DOHH2 (cell line): ENCODE data around the gene GLI2.

ENCODE experiments used
- H3F3A ChIP-seq: fragments of 200-600 bp; sonication (generic), shearing (Covaris generic); 2 replicates; pipeline ENCODE4 v1.6.0; 2016; ENCODE audit warnings: antibody characterized with exemption, mild to moderate bottlenecking; ENCODE audit not compliant: control insufficient read depth, insufficient read depth
- H3K27ac ChIP-seq: fragments of 200-600 bp; sonication (generic); 2 replicates; pipeline ENCODE4 v1.5.1; 2014; ENCODE audit warnings: low read depth, mild to moderate bottlenecking, low read length, moderate library complexity
- H3K27me3 ChIP-seq: fragments of 200-600 bp; sonication (generic); 2 replicates; pipeline ENCODE4 v1.6.1; 2014; ENCODE audit warnings: mild to moderate bottlenecking, low read length, mixed read lengths; ENCODE audit not compliant: control insufficient read depth
- H3K36me3 ChIP-seq: fragments of 200-600 bp; sonication (generic); 2 replicates; pipeline ENCODE4 v1.6.1; 2014; ENCODE audit warnings: mild to moderate bottlenecking, low read length, moderate library complexity, mixed read lengths; ENCODE audit not compliant: control insufficient read depth
- H3K4me1 ChIP-seq: fragments of 200-600 bp; sonication (generic); 2 replicates; pipeline ENCODE4 v1.6.1; 2014; ENCODE audit warnings: mild to moderate bottlenecking, low read length, mixed read lengths; ENCODE audit not compliant: control insufficient read depth
- H3K4me2 ChIP-seq: fragments of 200-600 bp; sonication (generic); 2 replicates; pipeline ENCODE4 v1.6.0; 2014; ENCODE audit warnings: mild to moderate bottlenecking, low read length, moderate library complexity
- H3K4me3 ChIP-seq: fragments of 200-600 bp; sonication (generic); 2 replicates; pipeline ENCODE4 v1.5.1; 2014; ENCODE audit warnings: mild to moderate bottlenecking, low read length, mixed read lengths
- H3K79me2 ChIP-seq: fragments of 200-600 bp; sonication (generic); 2 replicates; pipeline ENCODE4 v1.6.1; 2014; ENCODE audit warnings: mild to moderate bottlenecking, low read length, mixed read lengths; ENCODE audit not compliant: control insufficient read depth
- H3K9me2 ChIP-seq: fragments of 200-600 bp; sonication (generic); replicated peaks from 2 replicates; pipeline ENCODE4 v1.6.1; 2014; ENCODE audit warnings: mild to moderate bottlenecking, low read length, mixed read lengths; ENCODE audit not compliant: control insufficient read depth
- H3K9me3 ChIP-seq: fragments of 200-600 bp; sonication (generic); 2 replicates; pipeline ENCODE4 v1.6.1; 2014; ENCODE audit warnings: antibody characterized with exemption, low read length, mixed read lengths; ENCODE audit not compliant: control insufficient read depth, insufficient read depth
- H4K20me1 ChIP-seq: fragments of 200-600 bp; sonication (generic); 2 replicates; pipeline ENCODE4 v1.6.0; 2014; ENCODE audit warnings: low read depth, mild to moderate bottlenecking, antibody characterized with exemption, low read length, moderate library complexity; ENCODE audit not compliant: control insufficient read depth, insufficient read depth
- CTCF ChIP-seq: fragments of 200-600 bp; sonication (generic); IDR thresholded peaks from one replicate; pipeline ENCODE4 v1.5.1; 2014; ENCODE audit warnings: antibody characterized with exemption, mild to moderate bottlenecking, low read depth, low read length; ENCODE audit not compliant: poor library complexity, severe bottlenecking
- EZH2phosphoT487 ChIP-seq: fragments of 200-600 bp; sonication (generic); IDR thresholded peaks from 2 replicates; pipeline ENCODE4 v1.6.1; 2017; ENCODE audit warnings: borderline replicate concordance, mild to moderate bottlenecking, antibody characterized with exemption, low read length, moderate library complexity, mixed read lengths

GLI2 gene

GRCh38 chr2:120734930-120735651, 577 bp upstream of the GLI2 start:
- Histone ChIP-seq H3K4me2 (no peak overlapping the region), H3K36me3 (no peaks in the 10 kb centered on the region), H3F3A (no peaks in the 10 kb centered on the region), H3K9me2 (no peaks in the 10 kb centered on the region), H3K9me3 (no peaks in the 10 kb centered on the region), H3K79me2 (no peaks in the 10 kb centered on the region), H3K27ac (no peak overlapping the region), H3K27me3 (peaks cover 37% of the 10 kb centered on the region), H3K4me3 (no peak overlapping the region), H4K20me1 (no peaks in the 10 kb centered on the region), H3K4me1 (no peaks in the 10 kb centered on the region)
- TF ChIP-seq CTCF (no peak), EZH2phosphoT487 (no peak)

DNA sequence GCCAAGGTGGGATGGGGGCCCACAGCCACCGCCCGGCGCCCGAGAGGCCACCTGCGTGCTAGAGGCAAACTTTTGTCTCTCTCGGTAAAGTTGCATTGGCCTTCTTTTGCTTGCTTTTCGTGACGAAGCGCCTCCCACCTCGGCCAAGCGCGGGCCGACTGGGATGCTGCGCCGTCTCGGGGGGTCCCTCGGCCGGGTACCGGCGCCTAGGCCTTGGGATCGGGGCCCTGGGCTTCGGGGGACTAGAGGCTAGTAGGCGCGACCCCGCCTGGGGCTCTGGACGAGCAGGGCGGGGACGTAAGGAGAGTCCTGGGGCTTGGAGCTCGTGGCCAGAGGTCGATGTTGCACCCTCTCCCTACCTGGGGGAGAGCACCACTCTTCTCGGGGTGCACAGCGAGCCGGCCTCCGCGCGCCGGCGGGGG, 545 bp downstream of the GLI2 start:
- Histone ChIP-seq H3K4me1 (no peaks in the 10 kb centered on the region), H3F3A (no peaks in the 10 kb centered on the region), H3K9me3 (no peaks in the 10 kb centered on the region), H3K27ac (no peak overlapping the region), H3K4me2 (peak overlapping the region; percentile 33), H3K79me2 (no peaks in the 10 kb centered on the region), H3K4me3 (no peak overlapping the region; the same call in 1 of the 2 replicates), H4K20me1 (no peaks in the 10 kb centered on the region), H3K27me3 (peaks cover 38% of the 10 kb centered on the region), H3K9me2 (no peaks in the 10 kb centered on the region), H3K36me3 (no peaks in the 10 kb centered on the region)
- no peak for TF ChIP-seq EZH2phosphoT487
- TF ChIP-seq CTCF, result no peak

DNA sequence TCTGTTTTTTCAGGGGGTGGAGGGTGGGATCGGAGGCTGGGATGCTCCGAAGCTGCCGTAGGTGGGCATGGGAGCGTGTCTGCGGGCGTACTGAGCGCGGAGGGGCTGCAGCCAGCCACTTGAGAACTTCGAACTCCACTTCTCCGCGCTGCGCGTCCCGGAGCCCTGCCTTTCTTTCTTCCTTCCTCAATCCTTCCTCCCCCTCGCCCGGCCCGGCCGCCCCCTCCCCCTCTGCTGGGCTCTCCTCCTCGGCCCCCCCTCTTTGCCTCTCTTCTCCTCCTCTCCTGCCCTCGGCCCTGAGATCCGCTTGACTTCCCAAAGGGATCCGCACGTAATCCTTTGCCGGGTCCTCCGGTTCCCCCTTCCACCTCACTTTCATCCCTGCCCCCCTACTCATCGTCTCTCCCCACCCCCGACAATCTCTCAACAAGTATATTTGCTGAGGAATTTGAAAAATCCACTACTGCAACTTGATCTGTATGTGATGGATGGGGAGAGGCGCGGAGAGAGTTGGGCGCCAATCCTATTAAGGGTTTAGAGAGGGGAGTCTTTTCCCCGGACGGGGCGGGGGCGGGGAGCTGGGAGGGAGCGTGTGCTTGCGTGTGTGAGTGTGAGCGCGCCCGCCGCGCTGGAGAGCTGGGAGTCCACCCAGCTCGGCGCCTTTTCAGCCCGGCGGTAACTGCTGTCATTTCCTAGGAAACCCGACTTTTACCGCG, 1.1 kb downstream of the GLI2 start:
- Histone ChIP-seq H3K27me3 (peaks cover 38% of the 10 kb centered on the region), H3K4me1 (no peaks in the 10 kb centered on the region), H3K36me3 (no peaks in the 10 kb centered on the region), H3K79me2 (no peaks in the 10 kb centered on the region), H3K9me2 (no peaks in the 10 kb centered on the region), H3K27ac (no peak overlapping the region), H3F3A (no peaks in the 10 kb centered on the region), H3K4me2 (no peak overlapping the region; the same call in 1 of the 2 replicates), H3K9me3 (no peaks in the 10 kb centered on the region), H4K20me1 (no peaks in the 10 kb centered on the region), H3K4me3 (no peak overlapping the region)
- TF ChIP-seq EZH2phosphoT487 (no peak), CTCF (no peak)
